ENCODE data around the gene LRRC2.
"Not testable (repeated sequence)": the region's sequence is repeated elsewhere in the genome, so short reads cannot be mapped to it uniquely, and the experiment has no call there.

The LRRC2 gene

DNA sequence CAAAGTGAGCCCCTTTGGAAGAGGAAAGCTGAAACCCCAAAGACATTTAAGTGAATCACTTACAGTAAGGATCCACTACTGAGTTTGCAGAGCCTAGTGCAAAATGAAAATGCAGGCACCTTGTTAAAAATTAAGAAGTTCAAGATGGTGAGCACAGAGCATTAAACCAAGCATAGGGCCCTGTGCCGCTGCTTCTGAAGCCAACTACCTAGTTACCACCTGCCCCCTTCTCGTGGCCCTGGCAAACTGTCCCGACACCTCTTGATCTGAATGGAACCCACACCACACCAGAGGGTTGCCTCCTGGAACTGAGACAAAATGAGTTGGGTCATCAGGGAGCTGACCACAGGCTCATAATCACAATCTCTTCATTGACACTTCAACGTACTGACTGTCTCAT, 25.6 kb downstream of the LRRC2 start:
- H3K79me2 ChIP-seq (ENCODE audit: control insufficient read depth, insufficient read depth, low read length, unreplicated experiment) = no peaks in the 10 kb centered on the region
- no peaks in the 10 kb centered on the region for H3K27me3 ChIP-seq (ENCODE audit: insufficient read depth, low read length)
- H3K27ac ChIP-seq (ENCODE audit: low read depth, low read length) = no peak overlapping the region
- no peak overlapping the region for H2AFZ ChIP-seq (ENCODE audit: low read length, unreplicated experiment)
- H3K36me3 ChIP-seq (ENCODE audit: insufficient read depth, low read length) = no peaks in the 10 kb centered on the region
- H3K4me3 ChIP-seq (ENCODE audit: low read depth, low read length) = no peak overlapping the region
- H3K4me1 ChIP-seq (ENCODE audit: control insufficient read depth, insufficient read depth, low read length, unreplicated experiment) = peaks cover 28% of the 10 kb centered on the region

DNA sequence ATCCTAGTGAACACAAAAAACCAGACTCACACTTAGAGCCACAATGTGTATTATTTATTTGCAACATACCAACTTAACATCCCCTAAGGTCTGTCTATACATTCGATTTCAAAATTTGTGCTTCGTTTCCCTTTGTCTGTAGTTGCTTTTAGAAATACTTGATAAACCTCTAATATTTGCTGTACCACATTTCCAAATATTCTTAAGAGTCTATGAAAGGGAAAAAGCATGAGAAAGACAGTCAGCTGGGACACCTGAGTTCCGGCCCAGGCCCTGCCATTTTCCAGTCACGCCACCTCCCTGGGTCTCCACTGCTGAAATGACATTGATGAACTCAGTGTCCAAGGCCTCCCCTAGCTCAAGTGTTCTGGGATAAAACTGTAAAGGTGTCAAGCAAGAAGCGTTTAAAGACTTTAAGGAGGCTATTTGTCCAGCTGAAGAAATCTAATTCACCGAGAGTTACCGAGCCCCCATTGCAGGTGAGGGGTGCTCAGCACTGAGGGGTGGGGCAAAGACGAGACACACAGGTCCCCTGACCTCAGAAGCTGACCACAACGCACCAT, 26.6 kb downstream of the LRRC2 start:
- no peaks in the 10 kb centered on the region for H3K79me2 ChIP-seq (ENCODE audit: control insufficient read depth, insufficient read depth, low read length, unreplicated experiment)
- H3K27ac ChIP-seq (ENCODE audit: low read depth, low read length) = no peak overlapping the region
- H3K4me1 ChIP-seq (ENCODE audit: control insufficient read depth, insufficient read depth, low read length, unreplicated experiment) = peaks cover 28% of the 10 kb centered on the region
- no peak overlapping the region for H3K4me3 ChIP-seq (ENCODE audit: low read depth, low read length)
- H3K36me3 ChIP-seq (ENCODE audit: insufficient read depth, low read length) = no peaks in the 10 kb centered on the region
- H2AFZ ChIP-seq (ENCODE audit: low read length, unreplicated experiment) = no peak overlapping the region
- no peaks in the 10 kb centered on the region for H3K27me3 ChIP-seq (ENCODE audit: insufficient read depth, low read length)

DNA sequence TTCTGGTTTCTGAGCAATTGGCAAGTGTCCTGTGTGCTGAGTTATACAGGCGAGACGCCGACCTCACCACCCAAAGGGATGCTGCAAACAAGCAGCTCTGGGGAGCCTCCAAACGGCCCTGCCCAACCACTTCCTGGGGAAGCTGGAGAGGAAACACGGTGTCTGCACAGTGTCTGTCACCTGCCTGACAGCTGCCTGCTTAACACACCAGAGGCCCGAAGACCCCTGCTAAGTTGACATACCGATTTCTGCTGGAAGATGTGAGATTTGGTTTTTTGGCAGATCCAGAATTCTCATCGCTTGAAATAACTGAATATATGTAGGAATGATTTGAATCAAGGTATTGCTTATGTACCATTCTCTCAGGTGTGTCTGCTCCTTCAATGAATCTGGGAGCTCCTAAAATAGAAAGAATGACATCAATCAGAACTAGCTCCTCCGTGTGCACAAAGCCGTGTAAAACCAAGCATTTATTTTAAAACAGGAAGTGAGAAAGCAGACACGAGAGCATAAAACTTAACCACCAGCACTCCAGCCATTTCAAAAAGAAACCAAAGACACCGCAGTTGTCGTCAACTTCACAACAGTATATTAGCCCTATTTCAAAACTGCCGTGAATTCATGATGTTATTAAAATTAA, 27.2 kb downstream of the LRRC2 start:
- Histone ChIP-seq H3K27me3 (ENCODE audit: insufficient read depth, low read length) (no peaks in the 10 kb centered on the region), H3K4me3 (ENCODE audit: low read depth, low read length) (peak overlapping the region; percentile 15; the same call in 1 of the 2 replicates), H3K36me3 (ENCODE audit: insufficient read depth, low read length) (no peaks in the 10 kb centered on the region), H3K27ac (ENCODE audit: low read depth, low read length) (0 out of 2 replicates have a peak overlapping the region, but pooled peaks have one; percentile 5), H3K4me1 (ENCODE audit: control insufficient read depth, insufficient read depth, low read length, unreplicated experiment) (peaks cover 28% of the 10 kb centered on the region), H3K79me2 (ENCODE audit: control insufficient read depth, insufficient read depth, low read length, unreplicated experiment) (no peaks in the 10 kb centered on the region), H2AFZ (ENCODE audit: low read length, unreplicated experiment) (peak overlapping the region; percentile 25)

DNA sequence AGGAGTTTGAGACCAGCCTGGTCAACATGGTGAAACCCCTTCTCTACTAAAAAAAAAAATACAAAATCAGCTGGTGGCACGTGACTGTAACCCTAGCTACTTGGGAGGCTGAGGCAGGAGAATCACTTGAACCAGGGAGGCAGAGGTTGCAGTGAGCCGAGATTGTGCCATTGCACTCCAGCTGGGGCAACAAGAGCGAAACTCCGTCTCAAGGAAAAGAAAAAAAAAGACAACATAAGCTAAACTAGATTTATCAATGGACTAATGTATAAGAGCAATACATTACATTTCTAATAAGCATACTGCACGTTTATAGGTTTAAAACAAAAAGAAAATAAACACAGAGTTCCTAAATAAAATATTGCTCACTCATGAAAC, 27.7 kb downstream of the LRRC2 start:
- H3K4me3 ChIP-seq (ENCODE audit: low read depth, low read length) = peak overlapping the region; percentile 15; the same call in 1 of the 2 replicates
- H3K36me3 ChIP-seq (ENCODE audit: insufficient read depth, low read length); H3K27me3 ChIP-seq (ENCODE audit: insufficient read depth, low read length); H2AFZ ChIP-seq (ENCODE audit: low read length, unreplicated experiment); H3K79me2 ChIP-seq (ENCODE audit: control insufficient read depth, insufficient read depth, low read length, unreplicated experiment): not testable (repeated sequence)
- H3K27ac ChIP-seq (ENCODE audit: low read depth, low read length) = 0 out of 2 replicates have a peak overlapping the region, but pooled peaks have one; percentile 5
- H3K4me1 ChIP-seq (ENCODE audit: control insufficient read depth, insufficient read depth, low read length, unreplicated experiment) = peaks cover 28% of the 10 kb centered on the region

DNA sequence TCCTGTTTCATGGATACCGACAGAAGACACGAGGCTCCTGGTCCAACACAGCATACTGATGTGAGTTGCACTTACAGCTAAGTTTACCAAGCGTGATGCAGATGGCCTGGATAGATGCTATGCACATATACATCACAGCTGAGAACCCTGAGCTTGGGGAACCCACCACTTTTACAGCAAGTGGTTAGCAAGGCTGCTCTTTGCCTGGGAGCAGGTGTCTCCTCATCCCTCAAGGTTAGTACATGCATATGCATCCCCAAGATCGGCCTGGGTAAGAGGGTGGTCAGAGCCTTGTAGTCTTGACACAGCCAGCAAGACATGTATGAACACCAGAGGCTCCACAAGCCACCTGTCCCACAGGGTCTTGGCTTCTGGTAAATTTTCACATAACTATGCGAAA, 28.3 kb downstream of the LRRC2 start:
- Histone ChIP-seq H3K27me3 (ENCODE audit: insufficient read depth, low read length) (no peaks in the 10 kb centered on the region), H3K36me3 (ENCODE audit: insufficient read depth, low read length) (no peaks in the 10 kb centered on the region), H3K4me1 (ENCODE audit: control insufficient read depth, insufficient read depth, low read length, unreplicated experiment) (peaks cover 25% of the 10 kb centered on the region), H3K4me3 (ENCODE audit: low read depth, low read length) (no peak overlapping the region), H3K79me2 (ENCODE audit: control insufficient read depth, insufficient read depth, low read length, unreplicated experiment) (no peaks in the 10 kb centered on the region), H3K27ac (ENCODE audit: low read depth, low read length) (no peak overlapping the region), H2AFZ (ENCODE audit: low read length, unreplicated experiment) (no peak overlapping the region)

DNA sequence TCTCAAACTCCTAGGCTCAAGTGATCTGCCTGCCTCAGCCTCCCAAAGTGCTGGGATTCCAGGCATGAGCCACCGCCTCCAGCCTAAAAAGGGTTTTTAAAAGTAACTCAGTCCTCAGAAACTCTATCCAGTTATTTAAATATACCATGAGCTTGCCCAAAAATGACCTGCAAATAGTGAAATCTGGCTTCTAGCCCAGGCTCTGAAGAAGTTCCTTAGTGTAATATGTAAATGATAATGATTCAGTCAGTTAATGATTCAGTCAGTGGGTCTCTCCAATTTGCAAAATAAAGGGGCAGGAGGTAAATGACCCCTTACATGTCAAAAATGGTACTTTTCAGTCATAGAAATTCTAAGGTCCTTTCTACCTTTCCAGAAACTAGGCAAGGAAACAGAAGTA, 28.8 kb downstream of the LRRC2 start:
- H3K4me1 ChIP-seq (ENCODE audit: control insufficient read depth, insufficient read depth, low read length, unreplicated experiment) = peaks cover 20% of the 10 kb centered on the region
- no peaks in the 10 kb centered on the region for H3K36me3 ChIP-seq (ENCODE audit: insufficient read depth, low read length)
- no peaks in the 10 kb centered on the region for H3K27me3 ChIP-seq (ENCODE audit: insufficient read depth, low read length)
- no peak overlapping the region for H3K4me3 ChIP-seq (ENCODE audit: low read depth, low read length)
- no peak overlapping the region for H3K27ac ChIP-seq (ENCODE audit: low read depth, low read length)
- no peak overlapping the region for H2AFZ ChIP-seq (ENCODE audit: low read length, unreplicated experiment)
- no peaks in the 10 kb centered on the region for H3K79me2 ChIP-seq (ENCODE audit: control insufficient read depth, insufficient read depth, low read length, unreplicated experiment)

DNA sequence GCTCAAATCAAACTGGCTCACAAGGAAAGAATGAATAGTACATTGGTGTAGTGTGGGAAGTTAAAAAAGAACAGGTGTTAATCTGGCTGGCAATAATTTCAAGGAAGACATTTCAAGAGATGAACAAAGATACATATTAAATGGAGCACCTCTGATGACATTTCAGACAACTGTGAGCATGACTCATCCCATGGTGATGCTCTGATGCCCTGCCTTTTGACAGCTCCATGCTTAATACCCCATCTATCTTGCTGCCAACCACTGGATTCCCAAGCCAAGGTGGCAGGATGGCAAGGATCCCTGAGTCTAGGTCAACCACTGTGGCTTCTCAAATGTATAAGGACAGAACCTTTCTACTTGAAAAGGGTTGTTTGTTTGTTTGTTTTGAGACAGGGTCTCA, 29.3 kb downstream of the LRRC2 start:
- Histone ChIP-seq H3K79me2 (ENCODE audit: control insufficient read depth, insufficient read depth, low read length, unreplicated experiment) (no peaks in the 10 kb centered on the region), H3K27ac (ENCODE audit: low read depth, low read length) (no peak overlapping the region), H3K36me3 (ENCODE audit: insufficient read depth, low read length) (no peaks in the 10 kb centered on the region), H3K4me3 (ENCODE audit: low read depth, low read length) (no peak overlapping the region), H3K27me3 (ENCODE audit: insufficient read depth, low read length) (no peaks in the 10 kb centered on the region), H2AFZ (ENCODE audit: low read length, unreplicated experiment) (no peak overlapping the region), H3K4me1 (ENCODE audit: control insufficient read depth, insufficient read depth, low read length, unreplicated experiment) (peaks cover 20% of the 10 kb centered on the region)

DNA sequence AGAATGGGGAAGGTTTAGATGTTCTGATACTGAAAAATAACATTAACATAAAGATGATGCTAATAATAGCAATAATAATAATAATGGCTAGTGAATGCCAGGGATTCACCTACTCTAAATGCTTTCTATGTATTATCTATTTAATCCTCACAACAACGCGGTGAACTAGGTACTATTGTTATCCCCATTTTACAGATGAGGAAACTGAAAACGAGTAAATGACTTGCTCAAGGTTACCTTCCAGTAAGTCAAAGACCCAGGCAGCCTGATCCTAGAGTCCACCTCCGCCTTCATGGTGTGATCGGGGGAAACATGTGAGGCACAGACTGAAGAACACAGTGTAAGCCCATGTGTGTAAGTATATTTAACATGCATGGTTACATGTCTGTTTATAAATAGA, 30.4 kb downstream of the LRRC2 start:
- Histone ChIP-seq H3K27ac (ENCODE audit: low read depth, low read length) (no peak overlapping the region), H3K79me2 (ENCODE audit: control insufficient read depth, insufficient read depth, low read length, unreplicated experiment) (no peaks in the 10 kb centered on the region), H2AFZ (ENCODE audit: low read length, unreplicated experiment) (no peak overlapping the region), H3K4me3 (ENCODE audit: low read depth, low read length) (no peak overlapping the region), H3K27me3 (ENCODE audit: insufficient read depth, low read length) (no peaks in the 10 kb centered on the region), H3K4me1 (ENCODE audit: control insufficient read depth, insufficient read depth, low read length, unreplicated experiment) (peaks cover 20% of the 10 kb centered on the region), H3K36me3 (ENCODE audit: insufficient read depth, low read length) (no peaks in the 10 kb centered on the region)

DNA sequence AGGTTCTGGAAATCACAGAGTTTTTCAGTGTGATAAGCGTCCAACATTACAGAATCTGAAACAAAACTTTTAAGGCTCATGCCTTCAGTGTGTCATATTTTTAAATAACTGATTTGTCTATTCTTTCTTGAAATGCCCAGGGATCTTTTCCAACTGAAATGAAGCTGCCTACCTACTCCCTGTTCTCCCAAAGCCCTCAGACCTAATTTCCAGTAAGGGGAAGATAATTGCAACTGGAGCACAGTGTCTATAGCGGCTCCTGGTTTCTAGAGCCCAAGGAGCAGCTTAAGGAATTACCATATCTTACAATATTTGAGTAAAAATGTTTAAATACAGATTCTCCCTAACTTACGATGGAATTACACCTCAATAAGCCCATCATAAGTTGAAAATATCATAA, 33.0 kb downstream of the LRRC2 start:
- no peak overlapping the region for H3K4me3 ChIP-seq (ENCODE audit: low read depth, low read length)
- no peaks in the 10 kb centered on the region for H3K79me2 ChIP-seq (ENCODE audit: control insufficient read depth, insufficient read depth, low read length, unreplicated experiment)
- peaks cover 7% of the 10 kb centered on the region for H3K4me1 ChIP-seq (ENCODE audit: control insufficient read depth, insufficient read depth, low read length, unreplicated experiment)
- no peaks in the 10 kb centered on the region for H3K36me3 ChIP-seq (ENCODE audit: insufficient read depth, low read length)
- no peak overlapping the region for H3K27ac ChIP-seq (ENCODE audit: low read depth, low read length)
- no peak overlapping the region for H2AFZ ChIP-seq (ENCODE audit: low read length, unreplicated experiment)
- H3K27me3 ChIP-seq (ENCODE audit: insufficient read depth, low read length) = no peaks in the 10 kb centered on the region

DNA sequence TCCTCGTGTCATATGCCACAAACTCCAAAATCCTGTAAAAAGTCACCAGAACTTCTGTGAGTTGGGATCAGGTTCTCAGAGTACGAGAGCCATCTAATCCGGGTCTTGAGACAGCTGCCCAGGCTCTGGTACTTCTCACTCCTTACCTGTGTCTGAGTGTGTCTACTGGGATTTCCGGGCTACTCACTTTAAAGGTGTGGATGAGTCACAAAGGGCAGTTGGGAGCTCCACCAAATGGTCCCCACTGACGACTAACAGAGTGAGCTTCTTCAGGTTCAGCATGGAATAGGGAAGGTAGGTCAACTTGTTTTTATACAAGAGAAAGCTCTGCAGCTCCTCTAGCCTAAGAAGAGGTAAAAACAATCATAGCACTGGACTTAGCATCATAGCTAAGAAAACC, 38.9 kb downstream of the LRRC2 start:
- no peak overlapping the region for H3K4me3 ChIP-seq (ENCODE audit: low read depth, low read length)
- no peaks in the 10 kb centered on the region for H3K79me2 ChIP-seq (ENCODE audit: control insufficient read depth, insufficient read depth, low read length, unreplicated experiment)
- no peaks in the 10 kb centered on the region for H3K36me3 ChIP-seq (ENCODE audit: insufficient read depth, low read length)
- H3K27ac ChIP-seq (ENCODE audit: low read depth, low read length) = no peak overlapping the region
- no peaks in the 10 kb centered on the region for H3K4me1 ChIP-seq (ENCODE audit: control insufficient read depth, insufficient read depth, low read length, unreplicated experiment)
- H2AFZ ChIP-seq (ENCODE audit: low read length, unreplicated experiment) = no peak overlapping the region
- H3K27me3 ChIP-seq (ENCODE audit: insufficient read depth, low read length) = no peaks in the 10 kb centered on the region

DNA sequence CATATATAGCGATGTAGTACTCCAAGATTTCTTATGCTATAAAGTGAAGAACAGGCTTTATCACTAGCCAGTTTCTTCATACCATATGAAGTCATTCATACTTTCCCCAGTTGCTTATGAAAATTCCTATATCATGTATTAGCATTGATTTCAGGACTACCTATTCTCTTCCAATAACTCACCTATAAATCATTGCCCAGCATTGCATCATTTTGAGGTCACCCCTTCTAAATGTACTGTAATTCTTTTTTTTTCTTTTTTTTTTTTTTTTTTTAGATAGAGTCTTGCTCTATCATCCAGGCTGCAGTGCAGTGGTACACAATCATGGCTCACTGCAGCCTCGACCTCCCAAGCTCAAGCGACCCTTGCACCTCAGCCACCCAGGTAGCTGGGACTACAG, 41.3 kb downstream of the LRRC2 start:
- H3K27me3 ChIP-seq (ENCODE audit: insufficient read depth, low read length) = no peaks in the 10 kb centered on the region
- no peak overlapping the region for H3K27ac ChIP-seq (ENCODE audit: low read depth, low read length)
- no peak overlapping the region for H3K4me3 ChIP-seq (ENCODE audit: low read depth, low read length)
- H3K36me3 ChIP-seq (ENCODE audit: insufficient read depth, low read length) = no peaks in the 10 kb centered on the region; the same call in 1 of the 2 replicates
- no peaks in the 10 kb centered on the region for H3K4me1 ChIP-seq (ENCODE audit: control insufficient read depth, insufficient read depth, low read length, unreplicated experiment)
- no peak overlapping the region for H2AFZ ChIP-seq (ENCODE audit: low read length, unreplicated experiment)
- H3K79me2 ChIP-seq (ENCODE audit: control insufficient read depth, insufficient read depth, low read length, unreplicated experiment) = no peaks in the 10 kb centered on the region
